ENCODE measurements around the gene LSM4.
"Not testable (repeated sequence)": the region's sequence is repeated elsewhere in the genome, so short reads cannot be mapped to it uniquely, and the experiment has no call there.

DNA sequence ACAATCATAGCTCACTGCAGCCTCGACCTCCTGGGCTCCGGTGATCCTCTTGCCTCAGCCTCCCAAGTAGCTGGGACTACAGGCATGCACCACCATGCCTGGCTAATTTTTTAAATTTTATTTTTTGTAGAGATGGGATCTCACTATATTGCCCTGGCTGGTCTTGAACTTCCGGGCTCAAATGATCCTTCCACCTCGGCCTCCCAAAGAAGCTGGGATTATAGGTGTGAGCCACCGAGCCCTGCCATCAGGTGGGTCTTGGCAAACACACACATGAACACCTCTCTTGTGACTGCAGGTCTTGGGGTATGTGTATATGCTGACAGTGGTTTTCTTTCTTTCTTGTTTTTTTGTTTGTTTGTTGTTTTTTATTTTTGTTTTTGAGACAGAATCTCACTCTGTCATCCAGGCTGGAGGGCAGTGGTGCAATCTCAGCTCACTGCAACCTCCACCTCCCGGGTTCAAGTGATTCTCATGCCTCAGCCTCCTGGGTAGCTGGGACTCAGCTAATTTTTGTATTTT lies 26.0 kb upstream of the LSM4 start:
- TF ChIP-seq, protein P1, sequence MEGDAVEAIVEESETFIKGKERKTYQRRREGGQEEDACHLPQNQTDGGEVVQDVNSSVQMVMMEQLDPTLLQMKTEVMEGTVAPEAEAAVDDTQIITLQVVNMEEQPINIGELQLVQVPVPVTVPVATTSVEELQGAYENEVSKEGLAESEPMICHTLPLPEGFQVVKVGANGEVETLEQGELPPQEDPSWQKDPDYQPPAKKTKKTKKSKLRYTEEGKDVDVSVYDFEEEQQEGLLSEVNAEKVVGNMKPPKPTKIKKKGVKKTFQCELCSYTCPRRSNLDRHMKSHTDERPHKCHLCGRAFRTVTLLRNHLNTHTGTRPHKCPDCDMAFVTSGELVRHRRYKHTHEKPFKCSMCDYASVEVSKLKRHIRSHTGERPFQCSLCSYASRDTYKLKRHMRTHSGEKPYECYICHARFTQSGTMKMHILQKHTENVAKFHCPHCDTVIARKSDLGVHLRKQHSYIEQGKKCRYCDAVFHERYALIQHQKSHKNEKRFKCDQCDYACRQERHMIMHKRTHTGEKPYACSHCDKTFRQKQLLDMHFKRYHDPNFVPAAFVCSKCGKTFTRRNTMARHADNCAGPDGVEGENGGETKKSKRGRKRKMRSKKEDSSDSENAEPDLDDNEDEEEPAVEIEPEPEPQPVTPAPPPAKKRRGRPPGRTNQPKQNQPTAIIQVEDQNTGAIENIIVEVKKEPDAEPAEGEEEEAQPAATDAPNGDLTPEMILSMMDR (IDR thresholded peaks at IDR 0.05; ENCODE audit: low read depth, low read length, poor library complexity, severe bottlenecking) = not testable (repeated sequence)
- not testable (repeated sequence) for TF ChIP-seq EZH2phosphoT487 (IDR thresholded peaks at IDR 0.05; ENCODE audit: borderline replicate concordance, low read length)
